ENCODE measurements around the gene HAPLN1. TPM values are rescaled to one million over a fixed set of nuclear protein-coding genes. Genes with fewer than 3 reads are reported as not detected.

HAPLN1 gene
- polyA plus RNA-seq (0.10 TPM in 2 replicates), polyA minus RNA-seq (0.24 TPM in 1 of 2 replicates, not detected in the other)

- H3K9me3 ChIP-seq (ENCODE audit: low read length): no peaks in the 10 kb centered on the region
- H2AFZ ChIP-seq (ENCODE audit: low read depth, low read length): no peak within 1 kb of the TSS
- no peak within 1 kb of the TSS for H3K27ac ChIP-seq (ENCODE audit: low read length)
- peak within 1 kb of the TSS; percentile 72 for H3K4me3 ChIP-seq (ENCODE audit: low read length)
- no peak for TF ChIP-seq POLR2AphosphoS5 (IDR thresholded peaks at IDR 0.05)
- TF ChIP-seq, protein P1, sequence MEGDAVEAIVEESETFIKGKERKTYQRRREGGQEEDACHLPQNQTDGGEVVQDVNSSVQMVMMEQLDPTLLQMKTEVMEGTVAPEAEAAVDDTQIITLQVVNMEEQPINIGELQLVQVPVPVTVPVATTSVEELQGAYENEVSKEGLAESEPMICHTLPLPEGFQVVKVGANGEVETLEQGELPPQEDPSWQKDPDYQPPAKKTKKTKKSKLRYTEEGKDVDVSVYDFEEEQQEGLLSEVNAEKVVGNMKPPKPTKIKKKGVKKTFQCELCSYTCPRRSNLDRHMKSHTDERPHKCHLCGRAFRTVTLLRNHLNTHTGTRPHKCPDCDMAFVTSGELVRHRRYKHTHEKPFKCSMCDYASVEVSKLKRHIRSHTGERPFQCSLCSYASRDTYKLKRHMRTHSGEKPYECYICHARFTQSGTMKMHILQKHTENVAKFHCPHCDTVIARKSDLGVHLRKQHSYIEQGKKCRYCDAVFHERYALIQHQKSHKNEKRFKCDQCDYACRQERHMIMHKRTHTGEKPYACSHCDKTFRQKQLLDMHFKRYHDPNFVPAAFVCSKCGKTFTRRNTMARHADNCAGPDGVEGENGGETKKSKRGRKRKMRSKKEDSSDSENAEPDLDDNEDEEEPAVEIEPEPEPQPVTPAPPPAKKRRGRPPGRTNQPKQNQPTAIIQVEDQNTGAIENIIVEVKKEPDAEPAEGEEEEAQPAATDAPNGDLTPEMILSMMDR (IDR thresholded peaks at IDR 0.05; ENCODE audit: poor library complexity, severe bottlenecking): no peak
- no peak for TF ChIP-seq TAF1 (IDR thresholded peaks at IDR 0.05; ENCODE audit: low read depth)
- H3F3A ChIP-seq (ENCODE audit: insufficient read depth, low read length, poor library complexity, severe bottlenecking): no peaks in the 10 kb centered on the region
- no peaks in the 10 kb centered on the region for H3K9me2 ChIP-seq (ENCODE audit: insufficient read depth, low read length)
- no peaks in the 10 kb centered on the region for H4K20me1 ChIP-seq (ENCODE audit: insufficient read depth)
- no peak within 1 kb of the TSS for H3K9ac ChIP-seq (ENCODE audit: low read length)
- no peak within 1 kb of the TSS for H3K4me2 ChIP-seq (ENCODE audit: low read length)
- peaks cover 19% of the 10 kb centered on the region for H3K27me3 ChIP-seq (ENCODE audit: insufficient read depth, low read depth, low read length)
- H3K79me2 ChIP-seq (replicated peaks; ENCODE audit: insufficient read depth, low read length): no peaks in the 10 kb centered on the region
- no peaks in the 10 kb centered on the region for H3K36me3 ChIP-seq (ENCODE audit: insufficient read depth, low read length)
Observed at GRCh38 chr5:83720836-83721537, at the start of gene HAPLN1. Gene HAPLN1, minus strand, starts transcription at chr5:83720855. Its CDS starts 47,332 bp downstream, at chr5:83673523.

DNA sequence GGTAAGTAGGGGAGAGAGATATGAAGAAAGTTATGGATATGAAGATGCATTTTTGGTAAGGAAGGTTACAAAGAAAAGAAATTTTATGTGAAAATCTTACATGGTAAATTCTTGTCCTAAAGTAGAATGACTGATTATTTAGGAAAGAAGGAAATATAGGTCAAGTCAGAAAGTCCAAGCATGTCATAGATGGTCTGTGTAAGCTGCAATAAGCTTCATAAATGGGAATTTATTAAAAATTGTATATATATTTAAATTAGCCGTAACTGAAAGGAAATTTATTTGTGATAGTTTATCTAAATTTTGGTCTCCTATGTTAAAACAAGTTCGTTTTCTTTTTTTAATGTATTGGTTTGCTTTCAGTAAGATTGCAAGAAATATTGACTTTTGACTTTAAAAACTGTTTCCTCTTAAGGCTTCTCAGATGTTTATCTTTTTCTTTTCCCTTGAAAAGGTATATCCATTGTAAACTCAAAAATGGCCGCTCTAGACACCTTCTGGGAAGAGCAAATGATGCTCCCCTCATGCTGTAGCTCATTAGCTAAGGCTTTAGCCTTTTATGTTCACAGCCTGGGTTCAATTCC lies 46.8 kb upstream of the HAPLN1 start:
- H3K9ac ChIP-seq (ENCODE audit: low read length): no peak overlapping the region
- no peaks in the 10 kb centered on the region for H3K79me2 ChIP-seq (replicated peaks; ENCODE audit: insufficient read depth, low read length)
- TF ChIP-seq SMC3 (conservative IDR thresholded peaks at IDR 0.05; ENCODE audit: poor library complexity) (no peak), EZH2 (IDR thresholded peaks at IDR 0.05; ENCODE audit: borderline replicate concordance, insufficient read depth, low read length, poor library complexity, severe bottlenecking) (no peak), POLR2AphosphoS5 (IDR thresholded peaks at IDR 0.05) (no peak), TAF1 (IDR thresholded peaks at IDR 0.05; ENCODE audit: low read depth) (no peak), MXI1 (conservative IDR thresholded peaks at IDR 0.05; ENCODE audit: poor library complexity, severe bottlenecking) (no peak), EP300 (conservative IDR thresholded peaks at IDR 0.05; ENCODE audit: poor library complexity, severe bottlenecking) (no peak), RAD21 (conservative IDR thresholded peaks at IDR 0.05) (no peak)
- TF ChIP-seq, protein P2, sequence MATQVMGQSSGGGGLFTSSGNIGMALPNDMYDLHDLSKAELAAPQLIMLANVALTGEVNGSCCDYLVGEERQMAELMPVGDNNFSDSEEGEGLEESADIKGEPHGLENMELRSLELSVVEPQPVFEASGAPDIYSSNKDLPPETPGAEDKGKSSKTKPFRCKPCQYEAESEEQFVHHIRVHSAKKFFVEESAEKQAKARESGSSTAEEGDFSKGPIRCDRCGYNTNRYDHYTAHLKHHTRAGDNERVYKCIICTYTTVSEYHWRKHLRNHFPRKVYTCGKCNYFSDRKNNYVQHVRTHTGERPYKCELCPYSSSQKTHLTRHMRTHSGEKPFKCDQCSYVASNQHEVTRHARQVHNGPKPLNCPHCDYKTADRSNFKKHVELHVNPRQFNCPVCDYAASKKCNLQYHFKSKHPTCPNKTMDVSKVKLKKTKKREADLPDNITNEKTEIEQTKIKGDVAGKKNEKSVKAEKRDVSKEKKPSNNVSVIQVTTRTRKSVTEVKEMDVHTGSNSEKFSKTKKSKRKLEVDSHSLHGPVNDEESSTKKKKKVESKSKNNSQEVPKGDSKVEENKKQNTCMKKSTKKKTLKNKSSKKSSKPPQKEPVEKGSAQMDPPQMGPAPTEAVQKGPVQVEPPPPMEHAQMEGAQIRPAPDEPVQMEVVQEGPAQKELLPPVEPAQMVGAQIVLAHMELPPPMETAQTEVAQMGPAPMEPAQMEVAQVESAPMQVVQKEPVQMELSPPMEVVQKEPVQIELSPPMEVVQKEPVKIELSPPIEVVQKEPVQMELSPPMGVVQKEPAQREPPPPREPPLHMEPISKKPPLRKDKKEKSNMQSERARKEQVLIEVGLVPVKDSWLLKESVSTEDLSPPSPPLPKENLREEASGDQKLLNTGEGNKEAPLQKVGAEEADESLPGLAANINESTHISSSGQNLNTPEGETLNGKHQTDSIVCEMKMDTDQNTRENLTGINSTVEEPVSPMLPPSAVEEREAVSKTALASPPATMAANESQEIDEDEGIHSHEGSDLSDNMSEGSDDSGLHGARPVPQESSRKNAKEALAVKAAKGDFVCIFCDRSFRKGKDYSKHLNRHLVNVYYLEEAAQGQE (IDR thresholded peaks at IDR 0.05; ENCODE audit: borderline replicate concordance): no peak
- TF ChIP-seq, protein P1 (IDR thresholded peaks at IDR 0.05; ENCODE audit: poor library complexity, severe bottlenecking): no peak
- H3K4me3 ChIP-seq (ENCODE audit: low read length): no peak overlapping the region
- H3K27ac ChIP-seq (ENCODE audit: low read length): no peak overlapping the region
- no peaks in the 10 kb centered on the region for H3K9me2 ChIP-seq (ENCODE audit: insufficient read depth, low read length)
- no peaks in the 10 kb centered on the region for H4K20me1 ChIP-seq (ENCODE audit: insufficient read depth)
- no peak overlapping the region for H3K4me2 ChIP-seq (ENCODE audit: low read length)
- H3K27me3 ChIP-seq (ENCODE audit: insufficient read depth, low read depth, low read length): no peaks in the 10 kb centered on the region
- no peaks in the 10 kb centered on the region for H3K36me3 ChIP-seq (ENCODE audit: insufficient read depth, low read length)
- no peak overlapping the region for H2AFZ ChIP-seq (ENCODE audit: low read depth, low read length)
- no peaks in the 10 kb centered on the region for H3K9me3 ChIP-seq (ENCODE audit: low read length)
- no peaks in the 10 kb centered on the region for H3F3A ChIP-seq (ENCODE audit: insufficient read depth, low read length, poor library complexity, severe bottlenecking)

All from neural cell (in vitro differentiated cells).